Stimulated activated CD4-positive, alpha-beta T cell treated with anti-CD3 and anti-CD28 coated beads, Interleukin-1b, Interleukin-23, amount 100 ng/mL, for 48 hours (primary cell): ENCODE results near the gene MRM2.
A peak's percentile ranks its signal among the peaks of the same experiment; 100 is the strongest.

Experiments used
- DNase-seq: peaks from one replicate; pipeline ENCODE4 v3.0.0-alpha.2; 2020

The MRM2 gene

GRCh38 chr7:2220030-2220429 is 22.0 kb downstream of the MRM2 start:
- no peak for DNase-seq

- no peak for DNase-seq
These were observed 22.4 kb downstream of the MRM2 start for GRCh38 chr7:2219606-2220005.

- no peak for DNase-seq
These were observed 22.9 kb downstream of the MRM2 start for GRCh38 chr7:2219136-2219535.

- no peak for DNase-seq
These were observed 23.6 kb downstream of the MRM2 start for GRCh38 chr7:2218444-2218785.

GRCh38 chr7:2217716-2218443 is 24.1 kb downstream of the MRM2 start:
- no peak for DNase-seq

- DNase-seq, result no peak
These were observed 24.8 kb downstream of the MRM2 start for GRCh38 chr7:2217206-2217605.

- no peak for DNase-seq
These were observed 26.2 kb downstream of the MRM2 start for GRCh38 chr7:2215851-2216250.

- DNase-seq, result no peak
These were observed 27.4 kb downstream of the MRM2 start for GRCh38 chr7:2214636-2215035.

- DNase-seq, result no peak
These were observed 28.3 kb downstream of the MRM2 start for GRCh38 chr7:2213551-2214215.

GRCh38 chr7:2212906-2213305 is 29.1 kb downstream of the MRM2 start:
- no peak for DNase-seq

- no peak for DNase-seq
These were observed 30.1 kb downstream of the MRM2 start for GRCh38 chr7:2211926-2212325.

GRCh38 chr7:2211259-2211880 is 30.6 kb downstream of the MRM2 start:
- no peak for DNase-seq

- DNase-seq, result no peak
These were observed 31.3 kb downstream of the MRM2 start for GRCh38 chr7:2210551-2211258.

GRCh38 chr7:2209961-2210323 is 32.1 kb downstream of the MRM2 start:
- DNase-seq, result no peak

GRCh38 chr7:2209146-2209960 is 32.7 kb downstream of the MRM2 start:
- DNase-seq, result peak; percentile 28

GRCh38 chr7:2208712-2209111 is 33.3 kb downstream of the MRM2 start:
- DNase-seq, result no peak

- DNase-seq, result no peak
These were observed 36.8 kb downstream of the MRM2 start for GRCh38 chr7:2205036-2205780.

- DNase-seq, result no peak
These were observed 37.6 kb downstream of the MRM2 start for GRCh38 chr7:2204446-2204845.

- DNase-seq, result no peak
These were observed 38.2 kb downstream of the MRM2 start for GRCh38 chr7:2203766-2204300.

- DNase-seq, result no peak
These were observed 38.9 kb downstream of the MRM2 start for GRCh38 chr7:2202901-2203765.

- no peak for DNase-seq
These were observed 39.6 kb downstream of the MRM2 start for GRCh38 chr7:2202361-2202761.
